Activated CD4-positive, alpha-beta memory T cell treated with anti-CD3 and anti-CD28 coated beads for 36 hours (primary cell): ENCODE data around the gene PBX2. TPM values are rescaled to one million over a fixed set of nuclear protein-coding genes. Genes with fewer than 3 reads are reported as not detected.
A peak's percentile ranks its signal among the peaks of the same experiment; 100 is the strongest.
"Not testable (repeated sequence)": the region's sequence is repeated elsewhere in the genome, so short reads cannot be mapped to it uniquely, and the experiment has no call there.

ENCODE experiments used
- CTCF ChIA-PET: fragments of 350-600 bp; sonication (Branson Sonifier 250); formaldehyde crosslinking; loops from one replicate; lab custom pipeline; 2021; ENCODE audit warnings: antibody characterized with exemption, inconsistent platforms; lab: Charles Lee
- POLR2A ChIA-PET: fragments of 350-600 bp; sonication (Branson Sonifier 250); formaldehyde crosslinking; loops from one replicate; lab custom pipeline; 2021; ENCODE audit warnings: antibody characterized with exemption; lab: Charles Lee
- DNase-seq: peaks from one replicate; pipeline ENCODE4 v3.0.0-alpha.2; 2020
- H3K27ac Mint-ChIP-seq: one replicate; pipeline ENCODE4 v1.8.0; 2021; ENCODE audit warnings: mixed read lengths
- H3K27me3 Mint-ChIP-seq: one replicate; pipeline ENCODE4 v1.8.0; 2021; ENCODE audit warnings: mixed read lengths
- H3K36me3 Mint-ChIP-seq: one replicate; pipeline ENCODE4 v1.8.0; 2021; ENCODE audit warnings: mixed read lengths
- H3K4me1 Mint-ChIP-seq: one replicate; pipeline ENCODE4 v1.8.0; 2021; ENCODE audit warnings: low read depth, mixed read lengths
- H3K4me3 Mint-ChIP-seq: one replicate; pipeline ENCODE4 v1.8.0; 2021; ENCODE audit warnings: mild to moderate bottlenecking, mixed read lengths
- H3K9me3 Mint-ChIP-seq: one replicate; pipeline ENCODE4 v1.8.0; 2021; ENCODE audit warnings: mixed read lengths
- intact Hi-C: fragments of 100-400 bp; cut with micrococcal nuclease; formaldehyde crosslinking; loops from one replicate; pipeline ENCODE4 v1.15.1; 2023
- total RNA-seq, 2 experiments: library from RNA; stranded (reverse); gene quantifications; one replicate each; pipeline ENCODE4 v1.2.3, GENCODE V29; 2021

PBX2 gene
- total RNA-seq, 2 experiments from 2014 or later = 63.4 to 65.9 TPM

- CTCF ChIA-PET = no interaction called here
Measured at GRCh38 chr6:32198345-32198696, 8.3 kb upstream of the PBX2 start.

GRCh38 chr6:32196682-32197616, 6.9 kb upstream of the PBX2 start:
- Mint-ChIP-seq H3K27me3 (no peaks in the 10 kb centered on the region), H3K27ac (peak overlapping the region; percentile 98), H3K36me3 (no peaks in the 10 kb centered on the region), H3K4me1 (peaks cover 23% of the 10 kb centered on the region), H3K4me3 (peak overlapping the region; percentile 96), H3K9me3 (no peaks in the 10 kb centered on the region)
- POLR2A ChIA-PET = interaction anchor here (0.6 to 0.9 kb wide), 4 partner anchors 21 to 538 kb away, joined by 3 read pairs; partner anchors contain the start of gene AGPAT1
- CTCF ChIA-PET = interaction anchor here (1.0 to 2.5 kb wide), 3 partner anchors 68 to 503 kb away, joined by 3 to 21 read pairs (median 3); partner anchors contain the start of genes ATF6B and FKBPL
- intact Hi-C loops = loop anchor here (5.0 to 10.0 kb wide), 4 partner anchors 240 to 1218 kb away; partner anchors contain the start of genes CUTA, HSPA1B, LTA and NELFE
- no peak for DNase-seq

More at GRCh38 chr6:32198345-32198696, 8.3 kb upstream of the PBX2 start:
- Mint-ChIP-seq H3K4me1 (peaks cover 23% of the 10 kb centered on the region), H3K36me3 (no peaks in the 10 kb centered on the region), H3K4me3 (no peak overlapping the region), H3K27me3 (no peaks in the 10 kb centered on the region), H3K9me3 (no peaks in the 10 kb centered on the region), H3K27ac (no peak overlapping the region)
- DNase-seq = no peak
- POLR2A ChIA-PET = no interaction called here
- intact Hi-C loops = loop anchor here (5.0 to 10.0 kb wide), 4 partner anchors 241 to 1216 kb away; partner anchors contain the start of genes CUTA, HSPA1B, LTA and NELFE

- peak overlapping the region; percentile 98 for H3K27ac Mint-ChIP-seq
- DNase-seq = peak; percentile 80
- POLR2A ChIA-PET = interaction anchor here (0.6 to 1.7 kb wide), 8 partner anchors 17 to 537 kb away, joined by 3 to 16 read pairs (median 4); partner anchors contain the start of genes AGPAT1, ATF6B and FKBPL
- peak overlapping the region; percentile 96 for H3K4me3 Mint-ChIP-seq
- peaks cover 8% of the 10 kb centered on the region for H3K36me3 Mint-ChIP-seq
- peaks cover 23% of the 10 kb centered on the region for H3K4me1 Mint-ChIP-seq
- CTCF ChIA-PET = interaction anchor here (0.6 to 2.5 kb wide), 20 partner anchors 10 to 1140 kb away, joined by 3 to 21 read pairs (median 4); partner anchors contain the start of genes AGPAT1, ATF6B, FKBPL and HLA-DMA
- H3K27me3 Mint-ChIP-seq = no peaks in the 10 kb centered on the region
- H3K9me3 Mint-ChIP-seq = no peaks in the 10 kb centered on the region
- intact Hi-C loops = loop anchor here (1.0 to 10.0 kb wide), 8 partner anchors 18 to 1219 kb away; partner anchors contain the start of genes ATF6B, CUTA, HSPA1B and LTA
Measured at GRCh38 chr6:32195902-32196681, 6.1 kb upstream of the PBX2 start.

GRCh38 chr6:32195652-32195901, 5.6 kb upstream of the PBX2 start:
- Mint-ChIP-seq H3K27me3 (no peaks in the 10 kb centered on the region), H3K36me3 (peaks cover 11% of the 10 kb centered on the region), H3K27ac (peak overlapping the region; percentile 98), H3K4me1 (peaks cover 23% of the 10 kb centered on the region), H3K9me3 (no peaks in the 10 kb centered on the region), H3K4me3 (peak overlapping the region; percentile 96)
- intact Hi-C loops = loop anchor here (1.0 to 10.0 kb wide), 8 partner anchors 17 to 1219 kb away; partner anchors contain the start of genes ATF6B, CUTA, HSPA1B and LTA
- ChIA-PET POLR2A (interaction anchor here (1.2 to 1.7 kb wide), 5 partner anchors 16 to 68 kb away, joined by 4 to 16 read pairs (median 7); partner anchors contain the start of genes AGPAT1, ATF6B and FKBPL), CTCF (interaction anchor here (0.6 to 2.5 kb wide), 22 partner anchors 9 to 1141 kb away, joined by 3 to 21 read pairs (median 3); partner anchors contain the start of genes AGPAT1, ATF6B, FKBPL and HLA-DMA)
- peak; percentile 100 for DNase-seq

- peaks cover 14% of the 10 kb centered on the region for H3K36me3 Mint-ChIP-seq
- DNase-seq = peak; percentile 59
- ChIA-PET CTCF (interaction anchor here (0.6 to 2.5 kb wide), 22 partner anchors 9 to 1141 kb away, joined by 3 to 21 read pairs (median 3); partner anchors contain the start of genes AGPAT1, ATF6B, FKBPL and HLA-DMA), POLR2A (interaction anchor here (1.2 to 1.7 kb wide), 5 partner anchors 16 to 67 kb away, joined by 4 to 16 read pairs (median 7); partner anchors contain the start of genes AGPAT1, ATF6B and FKBPL)
- intact Hi-C loops = loop anchor here (1.0 to 10.0 kb wide), 9 partner anchors 17 to 1220 kb away; partner anchors contain the start of genes ATF6B, CUTA, HSPA1B and LTA
- H3K27ac Mint-ChIP-seq = peak overlapping the region; percentile 89
- no peaks in the 10 kb centered on the region for H3K27me3 Mint-ChIP-seq
- peak overlapping the region; percentile 96 for H3K4me3 Mint-ChIP-seq
- peaks cover 23% of the 10 kb centered on the region for H3K4me1 Mint-ChIP-seq
- H3K9me3 Mint-ChIP-seq = no peaks in the 10 kb centered on the region
Measured at GRCh38 chr6:32194825-32195651, 5.0 kb upstream of the PBX2 start.

- no peaks in the 10 kb centered on the region for H3K27me3 Mint-ChIP-seq
Measured at GRCh38 chr6:32194388-32194787, 4.4 kb upstream of the PBX2 start.

GRCh38 chr6:32193096-32193495, 3.1 kb upstream of the PBX2 start:
- POLR2A ChIA-PET = interaction anchor here (0.8 to 8.5 kb wide), 2 partner anchors 15 to 45 kb away, joined by 3 to 57 read pairs; partner anchors contain the start of genes AGPAT1 and RNF5
- DNase-seq, H3K27me3 Mint-ChIP-seq, H3K9me3 Mint-ChIP-seq: not testable (repeated sequence)
- Mint-ChIP-seq H3K27ac (peak overlapping the region; percentile 98), H3K4me1 (peaks cover 34% of the 10 kb centered on the region), H3K36me3 (peaks cover 24% of the 10 kb centered on the region), H3K4me3 (peak overlapping the region; percentile 92)
- CTCF ChIA-PET = interaction anchor here (0.9 to 2.0 kb wide), 4 partner anchors 14 to 1084 kb away, joined by 3 to 7 read pairs (median 4); partner anchors contain the start of gene TAP2
- intact Hi-C loops = loop anchor here (5.0 to 10.0 kb wide), 4 partner anchors 368 to 1222 kb away; partner anchors contain the start of genes CUTA, HSPA1B, LTA and PHF1

More at GRCh38 chr6:32194388-32194787, 4.4 kb upstream of the PBX2 start:
- peak overlapping the region; percentile 89 for H3K27ac Mint-ChIP-seq
- peaks cover 23% of the 10 kb centered on the region for H3K4me1 Mint-ChIP-seq
- no peak overlapping the region for H3K4me3 Mint-ChIP-seq
- intact Hi-C loops = loop anchor here (2.0 to 10.0 kb wide), 5 partner anchors 46 to 1220 kb away; partner anchors contain the start of genes CUTA, HSPA1B, LTA and PHF1
- POLR2A ChIA-PET = interaction anchor here (1.6 to 1.7 kb wide), 2 partner anchors 15 to 66 kb away, joined by 7 to 9 read pairs; partner anchors contain the start of gene ATF6B
- peaks cover 14% of the 10 kb centered on the region for H3K36me3 Mint-ChIP-seq
- DNase-seq = no peak
- CTCF ChIA-PET = interaction anchor here (1.0 to 2.5 kb wide), 5 partner anchors 8 to 70 kb away, joined by 3 to 21 read pairs (median 7); partner anchors contain the start of genes ATF6B, FKBPL and PRRT1
- H3K9me3 Mint-ChIP-seq = no peaks in the 10 kb centered on the region

- peaks cover 26% of the 10 kb centered on the region for H3K36me3 Mint-ChIP-seq
- CTCF ChIA-PET = interaction anchor here (0.9 to 2.0 kb wide), 4 partner anchors 13 to 1085 kb away, joined by 3 to 7 read pairs (median 4); partner anchors contain the start of gene TAP2
- H3K4me1 Mint-ChIP-seq = peaks cover 38% of the 10 kb centered on the region
Measured at GRCh38 chr6:32192608-32193039, 2.6 kb upstream of the PBX2 start, which contains the start of gene GPSM3. TSS of gene GPSM3 (minus strand) at chr6:32192643. CDS start at chr6:32192513, 130 bp downstream.

GRCh38 chr6:32191696-32192607, 1.9 kb upstream of the PBX2 start:
- peak overlapping the region; percentile 98 for H3K27ac Mint-ChIP-seq
- DNase-seq = peak; percentile 49
- ChIA-PET CTCF (interaction anchor here (1.2 to 2.0 kb wide), 3 partner anchors 13 to 647 kb away, joined by 3 to 7 read pairs (median 6); partner anchors contain the start of gene TAP2), POLR2A (interaction anchor here (0.7 to 8.5 kb wide), 2 partner anchors 14 to 44 kb away, joined by 3 to 57 read pairs; partner anchors contain the start of genes AGPAT1 and RNF5)
- intact Hi-C loops = loop anchor here (5.0 to 10.0 kb wide), 4 partner anchors 367 to 1223 kb away; partner anchors contain the start of genes CUTA, HSPA1B, LTA and PHF1
- peak overlapping the region; percentile 92 for H3K4me3 Mint-ChIP-seq
- peaks cover 33% of the 10 kb centered on the region for H3K36me3 Mint-ChIP-seq
- no peaks in the 10 kb centered on the region for H3K9me3 Mint-ChIP-seq
- H3K4me1 Mint-ChIP-seq = peaks cover 43% of the 10 kb centered on the region
- no peaks in the 10 kb centered on the region for H3K27me3 Mint-ChIP-seq

More at GRCh38 chr6:32192608-32193039, 2.6 kb upstream of the PBX2 start, which contains the start of gene GPSM3:
- POLR2A ChIA-PET = interaction anchor here (0.7 to 8.5 kb wide), 3 partner anchors 15 to 44 kb away, joined by 3 to 57 read pairs (median 3); partner anchors contain the start of genes AGPAT1 and RNF5
- peak within 1 kb of the TSS; percentile 98 for H3K27ac Mint-ChIP-seq
- no peaks in the 10 kb centered on the region for H3K27me3 Mint-ChIP-seq
- H3K4me3 Mint-ChIP-seq = peak within 1 kb of the TSS; percentile 92
- H3K9me3 Mint-ChIP-seq = no peaks in the 10 kb centered on the region
- intact Hi-C loops = loop anchor here (5.0 to 10.0 kb wide), 4 partner anchors 368 to 1222 kb away; partner anchors contain the start of genes CUTA, HSPA1B, LTA and PHF1
- DNase-seq = peak; percentile 71
